GM23338 (cell line): ENCODE results near the gene MTA2. TPM values are rescaled to one million over a fixed set of nuclear protein-coding genes. Genes with fewer than 3 reads are reported as not detected.
"Not testable (repeated sequence)": the region's sequence is repeated elsewhere in the genome, so short reads cannot be mapped to it uniquely, and the experiment has no call there.

Experiments used
- ATAC-seq: fragments of 200-7000 bp; cut with Tn5 transposase; 3 replicates; pipeline ENCODE4 v1.9.1; 2020
- DNase-seq: peaks from one replicate; pipeline ENCODE4 v3.0.0-alpha.2; 2015; ENCODE audit warnings: low spot score
- H2AFZ ChIP-seq: fragments of 200-600 bp; sonication (generic); 2 replicates; pipeline ENCODE4 v1.8.0; 2016; ENCODE audit warnings: antibody characterized with exemption, mild to moderate bottlenecking, moderate library complexity
- H3F3A ChIP-seq: fragments of 200-600 bp; sonication (generic); replicated peaks from 2 replicates; pipeline ENCODE4 v1.8.0; 2017; ENCODE audit warnings: antibody characterized with exemption, mixed run types, low read depth
- H3K27ac ChIP-seq: fragments of 200-600 bp; sonication (generic); 2 replicates; pipeline ENCODE4 v1.6.1; 2016; ENCODE audit warnings: low read depth
- H3K27me3 ChIP-seq: fragments of 200-600 bp; sonication (generic); 2 replicates; pipeline ENCODE4 v1.8.0; 2016; ENCODE audit warnings: mild to moderate bottlenecking, mixed run types, moderate library complexity; ENCODE audit not compliant: insufficient read depth
- H3K36me3 ChIP-seq: fragments of 200-600 bp; sonication (generic); 2 replicates; pipeline ENCODE4 v1.8.0; 2016; ENCODE audit warnings: mild to moderate bottlenecking; ENCODE audit not compliant: insufficient read depth
- H3K4me1 ChIP-seq: fragments of 200-600 bp; sonication (generic); 2 replicates; pipeline ENCODE4 v1.8.0; 2016; ENCODE audit warnings: mild to moderate bottlenecking, moderate library complexity; ENCODE audit not compliant: insufficient read depth
- H3K4me2 ChIP-seq: fragments of 200-600 bp; sonication (generic); 2 replicates; pipeline ENCODE4 v1.7.1; 2017; ENCODE audit warnings: mixed run types
- H3K4me3 ChIP-seq: fragments of 200-600 bp; sonication (generic); 2 replicates; pipeline ENCODE4 v1.6.1; 2016; ENCODE audit warnings: mixed run types
- H3K79me2 ChIP-seq: fragments of 200-600 bp; sonication (generic); replicated peaks from 2 replicates; pipeline ENCODE4 v1.8.0; 2017; ENCODE audit warnings: mild to moderate bottlenecking; ENCODE audit not compliant: insufficient read depth
- H3K9me2 ChIP-seq: fragments of 200-600 bp; sonication (generic); 2 replicates; pipeline ENCODE4 v1.8.0; 2017; ENCODE audit not compliant: insufficient read depth
- H4K20me1 ChIP-seq: fragments of 200-600 bp; sonication (generic); replicated peaks from 2 replicates; pipeline ENCODE4 v1.8.0; 2017; ENCODE audit warnings: mild to moderate bottlenecking; ENCODE audit not compliant: insufficient read depth
- H3K27ac Mint-ChIP-seq: 2 replicates; pipeline ENCODE4 v1.8.0; 2020; ENCODE audit warnings: inconsistent platforms, mild to moderate bottlenecking, moderate library complexity, mixed read lengths
- H3K27me3 Mint-ChIP-seq: 3 replicates; pipeline ENCODE4 v1.8.0; 2022; ENCODE audit warnings: low read depth, mild to moderate bottlenecking, moderate library complexity, mixed read lengths, inconsistent platforms; ENCODE audit not compliant: insufficient read depth, poor library complexity
- H3K36me3 Mint-ChIP-seq: 3 replicates; pipeline ENCODE4 v1.8.0; 2021; ENCODE audit warnings: low read depth, mild to moderate bottlenecking, inconsistent platforms, moderate library complexity, mixed read lengths
- H3K4me1 Mint-ChIP-seq: 3 replicates; pipeline ENCODE4 v1.8.0; 2020; ENCODE audit warnings: mild to moderate bottlenecking, inconsistent platforms, mixed read lengths
- H3K4me3 Mint-ChIP-seq: 3 replicates; pipeline ENCODE4 v1.8.0; 2021; ENCODE audit warnings: moderate library complexity, mild to moderate bottlenecking, inconsistent platforms, mixed read lengths
- H3K9me3 Mint-ChIP-seq: 3 replicates; pipeline ENCODE4 v1.8.0; 2020; ENCODE audit warnings: moderate library complexity, mild to moderate bottlenecking, inconsistent platforms, mixed read lengths
- EZH2 ChIP-seq: fragments of 200-600 bp; sonication (generic); IDR thresholded peaks from one replicate; pipeline ENCODE4 v1.8.0; 2017; ENCODE audit warnings: antibody characterized with exemption, mild to moderate bottlenecking, low read depth; ENCODE audit not compliant: unreplicated experiment
- POLR2AphosphoS5 ChIP-seq: IDR thresholded peaks from 2 replicates; pipeline ENCODE4 v1.6.1; 2016; ENCODE audit warnings: antibody characterized with exemption, low read depth
- ZNF331 ChIP-seq: fragments of 250-450 bp; sonication (Bioruptor Pico); IDR thresholded peaks from 2 replicates; pipeline ENCODE4 v1.5.0; 2020; ENCODE audit warnings: low read depth, mild to moderate bottlenecking, moderate library complexity
- polyA plus RNA-seq: library from polyadenylated mRNA; unstranded; fragments of >200 nt; fragmentation: Nextera tagmentation; extraction: Ambion mirVana; gene quantifications from 2 replicates; pipeline ENCODE4 v1.2.1, GENCODE V29; 2016
- total RNA-seq: library from RNA; depleted of rRNA; stranded (reverse); fragments of >200 nt; shearing (Covaris generic); gene quantifications from 2 replicates; pipeline ENCODE4 v1.2.3, GENCODE V29; 2014
- TF ChIP-seq, protein P1 (sequence below): fragments of 250-450 bp; sonication (Bioruptor Pico); IDR thresholded peaks from 2 replicates; pipeline ENCODE4 v1.5.0; 2020; ENCODE audit warnings: mild to moderate bottlenecking, moderate library complexity
- TF ChIP-seq, protein P2 (sequence below): IDR thresholded peaks from 2 replicates; pipeline ENCODE4 v1.6.1; 2016; ENCODE audit warnings: antibody characterized with exemption

The MTA2 gene
- total and polyA plus RNA-seq, 2 experiments from 2014 or later: 22.9 to 102 TPM

GRCh38 chr11:62552485-62553079 is 49.1 kb downstream of the MTA2 start (continued):
- TF ChIP-seq, protein P1, sequence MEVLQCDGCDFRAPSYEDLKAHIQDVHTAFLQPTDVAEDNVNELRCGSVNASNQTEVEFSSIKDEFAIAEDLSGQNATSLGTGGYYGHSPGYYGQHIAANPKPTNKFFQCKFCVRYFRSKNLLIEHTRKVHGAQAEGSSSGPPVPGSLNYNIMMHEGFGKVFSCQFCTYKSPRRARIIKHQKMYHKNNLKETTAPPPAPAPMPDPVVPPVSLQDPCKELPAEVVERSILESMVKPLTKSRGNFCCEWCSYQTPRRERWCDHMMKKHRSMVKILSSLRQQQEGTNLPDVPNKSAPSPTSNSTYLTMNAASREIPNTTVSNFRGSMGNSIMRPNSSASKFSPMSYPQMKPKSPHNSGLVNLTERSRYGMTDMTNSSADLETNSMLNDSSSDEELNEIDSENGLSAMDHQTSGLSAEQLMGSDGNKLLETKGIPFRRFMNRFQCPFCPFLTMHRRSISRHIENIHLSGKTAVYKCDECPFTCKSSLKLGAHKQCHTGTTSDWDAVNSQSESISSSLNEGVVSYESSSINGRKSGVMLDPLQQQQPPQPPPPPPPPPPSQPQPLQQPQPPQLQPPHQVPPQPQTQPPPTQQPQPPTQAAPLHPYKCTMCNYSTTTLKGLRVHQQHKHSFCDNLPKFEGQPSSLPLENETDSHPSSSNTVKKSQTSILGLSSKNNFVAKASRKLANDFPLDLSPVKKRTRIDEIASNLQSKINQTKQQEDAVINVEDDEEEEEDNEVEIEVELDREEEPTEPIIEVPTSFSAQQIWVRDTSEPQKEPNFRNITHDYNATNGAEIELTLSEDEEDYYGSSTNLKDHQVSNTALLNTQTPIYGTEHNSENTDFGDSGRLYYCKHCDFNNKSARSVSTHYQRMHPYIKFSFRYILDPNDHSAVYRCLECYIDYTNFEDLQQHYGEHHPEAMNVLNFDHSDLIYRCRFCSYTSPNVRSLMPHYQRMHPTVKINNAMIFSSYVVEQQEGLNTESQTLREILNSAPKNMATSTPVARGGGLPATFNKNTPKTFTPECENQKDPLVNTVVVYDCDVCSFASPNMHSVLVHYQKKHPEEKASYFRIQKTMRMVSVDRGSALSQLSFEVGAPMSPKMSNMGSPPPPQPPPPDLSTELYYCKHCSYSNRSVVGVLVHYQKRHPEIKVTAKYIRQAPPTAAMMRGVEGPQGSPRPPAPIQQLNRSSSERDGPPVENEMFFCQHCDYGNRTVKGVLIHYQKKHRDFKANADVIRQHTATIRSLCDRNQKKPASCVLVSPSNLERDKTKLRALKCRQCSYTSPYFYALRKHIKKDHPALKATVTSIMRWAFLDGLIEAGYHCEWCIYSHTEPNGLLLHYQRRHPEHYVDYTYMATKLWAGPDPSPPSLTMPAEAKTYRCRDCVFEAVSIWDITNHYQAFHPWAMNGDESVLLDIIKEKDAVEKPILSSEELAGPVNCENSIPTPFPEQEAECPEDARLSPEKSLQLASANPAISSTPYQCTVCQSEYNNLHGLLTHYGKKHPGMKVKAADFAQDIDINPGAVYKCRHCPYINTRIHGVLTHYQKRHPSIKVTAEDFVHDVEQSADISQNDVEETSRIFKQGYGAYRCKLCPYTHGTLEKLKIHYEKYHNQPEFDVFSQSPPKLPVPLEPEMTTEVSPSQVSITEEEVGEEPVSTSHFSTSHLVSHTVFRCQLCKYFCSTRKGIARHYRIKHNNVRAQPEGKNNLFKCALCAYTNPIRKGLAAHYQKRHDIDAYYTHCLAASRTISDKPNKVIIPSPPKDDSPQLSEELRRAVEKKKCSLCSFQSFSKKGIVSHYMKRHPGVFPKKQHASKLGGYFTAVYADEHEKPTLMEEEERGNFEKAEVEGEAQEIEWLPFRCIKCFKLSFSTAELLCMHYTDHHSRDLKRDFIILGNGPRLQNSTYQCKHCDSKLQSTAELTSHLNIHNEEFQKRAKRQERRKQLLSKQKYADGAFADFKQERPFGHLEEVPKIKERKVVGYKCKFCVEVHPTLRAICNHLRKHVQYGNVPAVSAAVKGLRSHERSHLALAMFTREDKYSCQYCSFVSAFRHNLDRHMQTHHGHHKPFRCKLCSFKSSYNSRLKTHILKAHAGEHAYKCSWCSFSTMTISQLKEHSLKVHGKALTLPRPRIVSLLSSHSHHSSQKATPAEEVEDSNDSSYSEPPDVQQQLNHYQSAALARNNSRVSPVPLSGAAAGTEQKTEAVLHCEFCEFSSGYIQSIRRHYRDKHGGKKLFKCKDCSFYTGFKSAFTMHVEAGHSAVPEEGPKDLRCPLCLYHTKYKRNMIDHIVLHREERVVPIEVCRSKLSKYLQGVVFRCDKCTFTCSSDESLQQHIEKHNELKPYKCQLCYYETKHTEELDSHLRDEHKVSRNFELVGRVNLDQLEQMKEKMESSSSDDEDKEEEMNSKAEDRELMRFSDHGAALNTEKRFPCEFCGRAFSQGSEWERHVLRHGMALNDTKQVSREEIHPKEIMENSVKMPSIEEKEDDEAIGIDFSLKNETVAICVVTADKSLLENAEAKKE: no peak
- no peak for TF ChIP-seq ZNF331 (CRISPR knock-in tag)
- TF ChIP-seq POLR2AphosphoS5: no peak
- TF ChIP-seq EZH2: no peak
- TF ChIP-seq, protein P2, sequence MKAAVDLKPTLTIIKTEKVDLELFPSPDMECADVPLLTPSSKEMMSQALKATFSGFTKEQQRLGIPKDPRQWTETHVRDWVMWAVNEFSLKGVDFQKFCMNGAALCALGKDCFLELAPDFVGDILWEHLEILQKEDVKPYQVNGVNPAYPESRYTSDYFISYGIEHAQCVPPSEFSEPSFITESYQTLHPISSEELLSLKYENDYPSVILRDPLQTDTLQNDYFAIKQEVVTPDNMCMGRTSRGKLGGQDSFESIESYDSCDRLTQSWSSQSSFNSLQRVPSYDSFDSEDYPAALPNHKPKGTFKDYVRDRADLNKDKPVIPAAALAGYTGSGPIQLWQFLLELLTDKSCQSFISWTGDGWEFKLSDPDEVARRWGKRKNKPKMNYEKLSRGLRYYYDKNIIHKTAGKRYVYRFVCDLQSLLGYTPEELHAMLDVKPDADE: no peak

DNA sequence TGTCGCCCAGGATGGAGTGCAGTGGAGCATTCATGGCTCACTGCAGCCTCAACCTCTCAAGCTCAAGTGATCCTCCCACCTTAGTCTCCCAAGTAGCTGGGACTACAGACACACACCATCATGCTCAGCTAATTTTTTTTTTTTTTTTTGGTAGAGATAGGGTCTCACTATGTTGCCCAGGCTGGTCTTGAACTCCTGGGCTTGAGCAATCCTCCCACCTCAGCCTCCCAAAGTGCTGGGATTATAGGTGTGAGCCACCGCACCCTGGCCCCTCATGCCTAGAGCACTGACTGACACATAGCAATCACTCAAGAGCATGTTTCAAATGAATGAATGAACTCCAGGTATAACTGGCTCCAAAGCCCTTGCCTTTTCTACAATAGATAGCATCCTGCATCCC is 51.2 kb downstream of the MTA2 start:
- H3K4me1 Mint-ChIP-seq: peaks cover 44% of the 10 kb centered on the region
- H3K4me1 ChIP-seq: peaks cover 31% of the 10 kb centered on the region
- not testable (repeated sequence) for H3K79me2 ChIP-seq, DNase-seq, H3K9me2 ChIP-seq, H4K20me1 ChIP-seq, ATAC-seq, H3K27ac Mint-ChIP-seq, H3K27ac ChIP-seq, H2AFZ ChIP-seq, H3K4me3 Mint-ChIP-seq, H3K36me3 Mint-ChIP-seq, H3K4me3 ChIP-seq, H3K9me3 Mint-ChIP-seq, H3K36me3 ChIP-seq, H3K4me2 ChIP-seq
- peaks cover 23% of the 10 kb centered on the region for H3F3A ChIP-seq
- peaks cover 55% of the 10 kb centered on the region for H3K27me3 Mint-ChIP-seq
- peaks cover 60% of the 10 kb centered on the region for H3K27me3 ChIP-seq
